Lower lobe of right lung (tissue), 2 donors: ENCODE results near the gene HEATR3. TPM values are rescaled to one million over a fixed set of nuclear protein-coding genes. Genes with fewer than 3 reads are reported as not detected.

Experiments
- ATAC-seq, 2 donors: fragments of 200-7000 bp; cut with Tn5 transposase; one replicate each; pipeline ENCODE4 v1.9.1; 2020 to 2022; ENCODE audit warnings: mild to moderate bottlenecking in 2 of 2, moderate library complexity in 2 of 2
- DNase-seq: peaks from one replicate; pipeline ENCODE4 v3.0.0-alpha.2; 2020
- H3K27ac ChIP-seq: fragments of 200-600 bp; one replicate; pipeline ENCODE4 v1.8.0; 2022
- H3K27me3 ChIP-seq: fragments of 200-600 bp; one replicate; pipeline ENCODE4 v1.8.0; 2022; ENCODE audit warnings: low read depth
- H3K36me3 ChIP-seq: fragments of 200-600 bp; one replicate; pipeline ENCODE4 v1.8.0; 2022; ENCODE audit warnings: mild to moderate bottlenecking
- H3K4me1 ChIP-seq: fragments of 200-600 bp; one replicate; pipeline ENCODE4 v1.8.0; 2022
- H3K4me3 ChIP-seq: fragments of 200-600 bp; one replicate; pipeline ENCODE4 v1.8.0; 2022; ENCODE audit warnings: mild to moderate bottlenecking
- H3K9me3 ChIP-seq: fragments of 200-600 bp; one replicate; pipeline ENCODE4 v1.8.0; 2022
- CTCF ChIP-seq: fragments of 200-600 bp; IDR thresholded peaks from one replicate; pipeline ENCODE4 v1.8.0; 2022; ENCODE audit warnings: antibody characterized with exemption, mild to moderate bottlenecking
- intact Hi-C: fragments of 100-400 bp; cut with DNase I; formaldehyde crosslinking; loops from one replicate; pipeline ENCODE4 v1.11.0; 2022
- total RNA-seq: library from RNA; stranded (reverse); fragmentation: NEBNext Ultra II Directional; extraction: Animal tissue kit (Norgen Biotek cat#: 25700); gene quantifications from one replicate; pipeline ENCODE4 v1.2.1, GENCODE V29; 2021
- donor health status: DM: no; HTN: yes; CAD: no; lungs with severe emphysema.

HEATR3 gene
- total RNA-seq, 1 donor from 2014 or later: 22.8 TPM

GRCh38 chr16:50072730-50073129, 7.0 kb downstream of the HEATR3 start:
- Histone ChIP-seq H3K4me3 (no peak overlapping the region), H3K9me3 (no peaks in the 10 kb centered on the region), H3K4me1 (peaks cover 10% of the 10 kb centered on the region), H3K27me3 (no peaks in the 10 kb centered on the region), H3K36me3 (peaks cover 51% of the 10 kb centered on the region), H3K27ac (no peak overlapping the region)
- intact Hi-C loops: no loop called here
- no peak for TF ChIP-seq CTCF
- DNase-seq: no peak
- ATAC-seq: no peak

- no peaks in the 10 kb centered on the region for H3K27me3 ChIP-seq
- intact Hi-C loops: no loop called here
- H3K4me3 ChIP-seq: no peak overlapping the region
- H3K27ac ChIP-seq: no peak overlapping the region
- ATAC-seq (no peak), DNase-seq (no peak)
- no peaks in the 10 kb centered on the region for H3K9me3 ChIP-seq
- H3K36me3 ChIP-seq: peaks cover 75% of the 10 kb centered on the region
- no peaks in the 10 kb centered on the region for H3K4me1 ChIP-seq
- no peak for TF ChIP-seq CTCF
Observed at GRCh38 chr16:50079397-50080140, 13.8 kb downstream of the HEATR3 start.

- H3K4me1 ChIP-seq: no peaks in the 10 kb centered on the region
- no peak overlapping the region for H3K27ac ChIP-seq
- ATAC-seq (no peak), DNase-seq (no peak)
- no peaks in the 10 kb centered on the region for H3K9me3 ChIP-seq
- TF ChIP-seq CTCF: no peak
- no peaks in the 10 kb centered on the region for H3K27me3 ChIP-seq
- H3K4me3 ChIP-seq: no peak overlapping the region
- intact Hi-C loops: no loop called here
- peaks cover 79% of the 10 kb centered on the region for H3K36me3 ChIP-seq
Observed at GRCh38 chr16:50081428-50082018, 15.8 kb downstream of the HEATR3 start.

- no peak for DNase-seq
- no peak for TF ChIP-seq CTCF
- Histone ChIP-seq H3K9me3 (no peaks in the 10 kb centered on the region), H3K27ac (no peak overlapping the region), H3K4me3 (no peak overlapping the region), H3K4me1 (no peaks in the 10 kb centered on the region), H3K27me3 (no peaks in the 10 kb centered on the region), H3K36me3 (peaks cover 82% of the 10 kb centered on the region)
- intact Hi-C loops: no loop called here
- no peak for ATAC-seq
Observed at GRCh38 chr16:50083996-50084395, 18.2 kb downstream of the HEATR3 start.

- H3K27ac ChIP-seq: no peak overlapping the region
- intact Hi-C loops: no loop called here
Observed at GRCh38 chr16:50086176-50086575, 20.4 kb downstream of the HEATR3 start.

More at GRCh38 chr16:50086176-50086575, 20.4 kb downstream of the HEATR3 start:
- no peaks in the 10 kb centered on the region for H3K27me3 ChIP-seq
- no peaks in the 10 kb centered on the region for H3K4me1 ChIP-seq
- ATAC-seq (no peak), DNase-seq (no peak)
- peaks cover 76% of the 10 kb centered on the region for H3K36me3 ChIP-seq
- H3K4me3 ChIP-seq: no peak overlapping the region
- H3K9me3 ChIP-seq: no peaks in the 10 kb centered on the region
- TF ChIP-seq CTCF: no peak
